Lower lobe of right lung (tissue), 2 donors: Measurements from ENCODE around the gene LTF. TPM values are rescaled to one million over a fixed set of nuclear protein-coding genes. Genes with fewer than 3 reads are reported as not detected.
A peak's percentile ranks its signal among the peaks of the same experiment; 100 is the strongest.
"Not testable (repeated sequence)": the region's sequence is repeated elsewhere in the genome, so short reads cannot be mapped to it uniquely, and the experiment has no call there.

Experiments used
- ATAC-seq, 2 donors: fragments of 200-7000 bp; cut with Tn5 transposase; one replicate each; pipeline ENCODE4 v1.9.1; 2020 to 2022; ENCODE audit warnings: mild to moderate bottlenecking in 2 of 2, moderate library complexity in 2 of 2
- DNase-seq: peaks from one replicate; pipeline ENCODE4 v3.0.0-alpha.2; 2020
- H3K27ac ChIP-seq: fragments of 200-600 bp; one replicate; pipeline ENCODE4 v1.8.0; 2022
- H3K27me3 ChIP-seq: fragments of 200-600 bp; one replicate; pipeline ENCODE4 v1.8.0; 2022; ENCODE audit warnings: low read depth
- H3K36me3 ChIP-seq: fragments of 200-600 bp; one replicate; pipeline ENCODE4 v1.8.0; 2022; ENCODE audit warnings: mild to moderate bottlenecking
- H3K4me1 ChIP-seq: fragments of 200-600 bp; one replicate; pipeline ENCODE4 v1.8.0; 2022
- H3K4me3 ChIP-seq: fragments of 200-600 bp; one replicate; pipeline ENCODE4 v1.8.0; 2022; ENCODE audit warnings: mild to moderate bottlenecking
- H3K9me3 ChIP-seq: fragments of 200-600 bp; one replicate; pipeline ENCODE4 v1.8.0; 2022
- intact Hi-C: fragments of 100-400 bp; cut with DNase I; formaldehyde crosslinking; loops from one replicate; pipeline ENCODE4 v1.11.0; 2022
- total RNA-seq: library from RNA; stranded (reverse); fragmentation: NEBNext Ultra II Directional; extraction: Animal tissue kit (Norgen Biotek cat#: 25700); gene quantifications from one replicate; pipeline ENCODE4 v1.2.1, GENCODE V29; 2021
- TF ChIP-seq, protein P1 (sequence below): fragments of 200-600 bp; IDR thresholded peaks from one replicate; pipeline ENCODE4 v1.8.0; 2022; ENCODE audit warnings: antibody characterized with exemption, mild to moderate bottlenecking
- donor health status: DM: no; HTN: yes; CAD: no; lungs with severe emphysema.

LTF gene
- total RNA-seq, 1 donor from 2014 or later, result 53.5 TPM

DNA sequence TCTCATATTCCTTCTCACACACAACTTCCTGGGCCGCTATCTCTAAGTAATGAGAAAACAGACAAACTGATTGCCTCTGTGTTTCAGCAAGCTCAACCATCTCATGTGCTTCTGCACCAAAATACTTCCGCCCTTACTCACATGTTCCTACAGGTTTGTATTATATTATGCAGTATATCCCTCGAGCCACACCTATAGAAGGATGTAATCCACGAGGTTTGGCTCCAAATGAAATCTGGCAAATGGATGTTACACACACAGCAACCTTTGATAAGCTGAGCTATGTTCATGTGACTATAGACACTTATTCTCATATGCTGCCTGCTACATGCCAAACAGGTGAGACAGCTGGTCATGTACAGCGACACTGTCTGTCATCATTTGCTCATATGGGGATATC lies 35.0 kb downstream of the LTF start:
- DNase-seq (no peak), ATAC-seq (no peak)
- intact Hi-C loops, result no loop called here
- Histone ChIP-seq H3K27ac (no peak overlapping the region), H3K36me3 (no peaks in the 10 kb centered on the region), H3K4me3 (no peak overlapping the region), H3K4me1 (peaks cover 18% of the 10 kb centered on the region), H3K27me3 (no peaks in the 10 kb centered on the region), H3K9me3 (peaks cover 3% of the 10 kb centered on the region)
- TF ChIP-seq, protein P1, sequence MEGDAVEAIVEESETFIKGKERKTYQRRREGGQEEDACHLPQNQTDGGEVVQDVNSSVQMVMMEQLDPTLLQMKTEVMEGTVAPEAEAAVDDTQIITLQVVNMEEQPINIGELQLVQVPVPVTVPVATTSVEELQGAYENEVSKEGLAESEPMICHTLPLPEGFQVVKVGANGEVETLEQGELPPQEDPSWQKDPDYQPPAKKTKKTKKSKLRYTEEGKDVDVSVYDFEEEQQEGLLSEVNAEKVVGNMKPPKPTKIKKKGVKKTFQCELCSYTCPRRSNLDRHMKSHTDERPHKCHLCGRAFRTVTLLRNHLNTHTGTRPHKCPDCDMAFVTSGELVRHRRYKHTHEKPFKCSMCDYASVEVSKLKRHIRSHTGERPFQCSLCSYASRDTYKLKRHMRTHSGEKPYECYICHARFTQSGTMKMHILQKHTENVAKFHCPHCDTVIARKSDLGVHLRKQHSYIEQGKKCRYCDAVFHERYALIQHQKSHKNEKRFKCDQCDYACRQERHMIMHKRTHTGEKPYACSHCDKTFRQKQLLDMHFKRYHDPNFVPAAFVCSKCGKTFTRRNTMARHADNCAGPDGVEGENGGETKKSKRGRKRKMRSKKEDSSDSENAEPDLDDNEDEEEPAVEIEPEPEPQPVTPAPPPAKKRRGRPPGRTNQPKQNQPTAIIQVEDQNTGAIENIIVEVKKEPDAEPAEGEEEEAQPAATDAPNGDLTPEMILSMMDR, result no peak

DNA sequence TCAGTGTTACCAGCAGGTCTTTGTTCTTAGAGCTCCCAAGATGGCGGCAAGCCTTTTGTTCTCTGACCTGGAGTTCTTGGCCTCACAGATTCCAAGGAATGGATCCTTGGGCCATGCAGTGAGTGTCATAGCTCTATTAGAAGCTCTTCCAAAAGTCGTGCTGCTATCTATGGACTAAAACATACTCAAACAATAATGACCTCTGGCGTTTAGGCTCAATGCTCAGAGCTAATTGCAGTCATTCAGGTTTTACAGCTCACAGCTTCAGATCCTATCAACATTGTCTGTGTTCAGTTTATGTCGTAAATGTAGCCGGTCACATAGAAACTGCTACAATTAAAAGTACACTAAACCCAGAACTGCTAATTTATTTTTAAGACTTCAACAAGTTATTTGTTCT lies 35.5 kb downstream of the LTF start:
- Histone ChIP-seq H3K27me3 (no peaks in the 10 kb centered on the region), H3K4me1 (peaks cover 18% of the 10 kb centered on the region), H3K27ac (no peak overlapping the region), H3K36me3 (no peaks in the 10 kb centered on the region), H3K9me3 (peaks cover 3% of the 10 kb centered on the region), H3K4me3 (no peak overlapping the region)
- ATAC-seq (no peak), DNase-seq (no peak)
- intact Hi-C loops, result no loop called here
- TF ChIP-seq, protein P1, result no peak

DNA sequence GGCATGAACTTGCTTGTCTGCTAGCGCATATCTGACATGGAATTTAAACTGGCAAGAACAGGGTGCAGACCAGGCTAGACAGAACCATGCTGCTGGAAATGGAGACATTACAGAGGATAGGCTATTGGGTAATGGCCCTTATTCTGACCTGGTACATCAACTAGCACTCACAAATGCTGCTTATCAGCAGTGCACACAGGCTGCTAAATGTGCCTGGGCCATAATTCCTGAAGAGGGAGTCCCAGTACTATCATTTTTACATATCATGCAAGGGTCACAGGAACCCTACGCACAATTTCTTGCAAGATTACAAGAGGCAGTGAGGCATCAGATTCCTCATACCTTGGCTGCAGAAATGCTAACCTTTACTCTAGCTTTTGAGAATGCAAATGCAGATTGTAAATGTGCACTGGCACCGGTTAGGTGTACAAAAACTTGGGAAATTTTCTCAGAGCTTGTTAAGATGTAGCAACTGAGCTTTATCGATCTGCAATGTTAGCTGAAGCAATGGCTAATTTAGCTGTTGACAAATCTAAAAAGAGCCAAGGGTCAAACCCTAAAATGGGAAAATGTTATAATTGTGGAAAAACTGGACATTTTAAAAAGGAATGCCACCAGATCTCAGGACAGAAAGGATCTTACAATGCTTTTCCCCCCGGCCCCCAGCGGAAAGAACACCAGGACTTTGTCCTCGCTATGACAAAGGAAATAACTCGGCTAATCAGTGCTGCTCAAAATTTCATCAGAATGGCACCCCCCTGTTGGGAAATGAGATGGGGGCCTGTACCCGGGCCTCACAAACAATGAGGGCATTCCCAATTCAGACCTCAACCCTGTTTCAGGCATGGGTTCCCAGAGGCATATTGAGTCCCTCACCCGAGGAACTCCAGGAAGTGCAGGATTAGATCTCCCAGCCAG lies 36.5 kb downstream of the LTF start:
- DNase-seq (no peak), ATAC-seq (peak; percentile 42 to 49)
- no peaks in the 10 kb centered on the region for H3K27me3 ChIP-seq
- intact Hi-C loops, result no loop called here
- H3K9me3 ChIP-seq, result peaks cover 3% of the 10 kb centered on the region
- H3K4me3 ChIP-seq, result no peak overlapping the region
- TF ChIP-seq, protein P1, result no peak
- H3K27ac ChIP-seq, result no peak overlapping the region
- H3K36me3 ChIP-seq, result no peaks in the 10 kb centered on the region
- peaks cover 18% of the 10 kb centered on the region for H3K4me1 ChIP-seq

DNA sequence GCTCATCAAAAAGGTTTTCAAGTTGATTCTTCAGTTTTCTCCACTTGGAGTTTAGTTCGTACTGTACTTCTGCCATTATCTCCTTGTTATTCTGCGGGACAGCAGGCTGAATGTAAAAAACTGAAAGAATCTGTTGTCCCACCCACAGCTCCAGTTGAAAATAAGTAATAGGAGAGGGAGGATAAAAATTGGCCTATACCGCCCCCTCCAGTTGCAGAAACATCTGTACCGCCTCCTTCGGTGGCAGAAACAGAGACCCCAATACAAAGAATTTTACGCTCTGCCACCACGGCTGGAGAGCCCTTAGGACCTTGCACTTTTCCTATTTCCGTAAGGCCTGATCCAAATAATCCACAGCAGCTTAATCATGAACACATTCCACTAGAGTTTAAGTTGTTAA lies 37.3 kb downstream of the LTF start:
- H3K36me3 ChIP-seq, H3K27me3 ChIP-seq, intact Hi-C loops, H3K4me3 ChIP-seq, DNase-seq, ATAC-seq, H3K9me3 ChIP-seq, H3K27ac ChIP-seq: not testable (repeated sequence)
- TF ChIP-seq, protein P1, result peak; percentile 52
- peaks cover 18% of the 10 kb centered on the region for H3K4me1 ChIP-seq

DNA sequence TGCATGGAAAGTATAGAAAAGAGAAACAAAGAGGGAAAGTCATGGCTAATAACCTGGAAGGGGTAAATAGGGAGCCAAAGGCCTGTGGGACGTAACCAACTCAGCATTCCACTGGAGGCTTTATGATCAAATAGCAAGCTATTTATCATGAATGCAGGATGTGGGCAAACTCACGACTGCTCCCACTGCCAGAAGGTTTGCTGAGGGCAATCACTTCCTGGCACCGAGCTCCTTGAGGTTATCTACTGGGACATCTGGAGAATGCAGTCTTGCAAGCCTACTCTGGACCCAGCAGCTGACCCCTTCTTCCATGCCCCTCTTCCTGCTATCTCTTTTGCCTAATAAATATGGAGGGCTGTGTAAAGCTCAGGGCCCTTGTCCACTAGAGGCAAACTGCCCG lies 38.2 kb downstream of the LTF start:
- H3K4me3 ChIP-seq, DNase-seq, H3K36me3 ChIP-seq, intact Hi-C loops, H3K9me3 ChIP-seq, ATAC-seq, H3K27ac ChIP-seq, H3K27me3 ChIP-seq: not testable (repeated sequence)
- H3K4me1 ChIP-seq, result peaks cover 18% of the 10 kb centered on the region

DNA sequence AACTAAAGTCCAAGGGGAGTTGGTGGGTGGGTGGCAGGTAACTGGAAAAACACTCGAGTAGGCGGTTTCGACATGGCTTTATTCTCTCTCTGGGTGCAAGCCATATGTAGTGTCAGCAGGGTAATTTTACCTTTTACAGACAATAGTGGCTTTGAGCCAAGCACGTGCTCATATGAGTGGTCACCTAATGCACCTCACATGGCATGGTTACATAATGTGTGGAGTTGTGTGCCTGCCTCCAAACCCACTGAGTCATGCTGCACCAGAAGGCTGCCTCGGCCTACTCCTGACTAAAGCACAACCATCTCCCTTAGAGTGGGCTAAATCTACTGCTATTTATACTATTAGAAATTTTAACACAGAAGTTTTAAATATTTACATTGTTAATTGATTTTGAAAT lies 41.1 kb downstream of the LTF start:
- ATAC-seq (peak in 1 of 2 donors; percentile 54), DNase-seq (no peak)
- intact Hi-C loops, result no loop called here

More for the DNA sequence above, 41.1 kb downstream of the LTF start:
- no peaks in the 10 kb centered on the region for H3K36me3 ChIP-seq
- no peaks in the 10 kb centered on the region for H3K9me3 ChIP-seq
- no peaks in the 10 kb centered on the region for H3K27me3 ChIP-seq
- H3K4me1 ChIP-seq, result peaks cover 18% of the 10 kb centered on the region
- H3K27ac ChIP-seq, result no peak overlapping the region
- no peak overlapping the region for H3K4me3 ChIP-seq
- TF ChIP-seq, protein P1, result no peak
